Activated naive CD8-positive, alpha-beta T cell treated with anti-CD3 and anti-CD28 coated beads, Interleukin-2, amount 10 ng/mL, durations not matched to agents 7 days and 5 days (primary cell): ENCODE data around the gene RFX1. TPM values are rescaled to one million over a fixed set of nuclear protein-coding genes. Genes with fewer than 3 reads are reported as not detected.
A peak's percentile ranks its signal among the peaks of the same experiment; 100 is the strongest.

ENCODE experiments used
- ATAC-seq: fragments of 150-1000 bp; cut with Tn5 transposase; one replicate; pipeline ENCODE4 v1.10.0; 2021; ENCODE audit warnings: low read depth, moderate library complexity
- POLR2A ChIA-PET: fragments of 350-600 bp; sonication (Branson Sonifier 250); formaldehyde crosslinking; loops from one replicate; lab custom pipeline; 2021; ENCODE audit warnings: antibody characterized with exemption; lab: Charles Lee
- DNase-seq: peaks from one replicate; pipeline ENCODE4 v3.0.0; 2021
- H3K27ac Mint-ChIP-seq: one replicate; pipeline ENCODE4 v1.8.0; 2022; ENCODE audit warnings: mild to moderate bottlenecking, mixed read lengths
- H3K27me3 Mint-ChIP-seq: one replicate; pipeline ENCODE4 v1.8.0; 2022; ENCODE audit warnings: mild to moderate bottlenecking, moderate library complexity, mixed read lengths
- H3K36me3 Mint-ChIP-seq: one replicate; pipeline ENCODE4 v1.8.0; 2021; ENCODE audit warnings: mild to moderate bottlenecking, mixed read lengths
- H3K4me1 Mint-ChIP-seq: one replicate; pipeline ENCODE4 v1.8.0; 2021; ENCODE audit warnings: mixed read lengths
- H3K4me3 Mint-ChIP-seq: one replicate; pipeline ENCODE4 v1.8.0; 2022; ENCODE audit warnings: mild to moderate bottlenecking, moderate library complexity, mixed read lengths
- H3K9me3 Mint-ChIP-seq: one replicate; pipeline ENCODE4 v1.8.0; 2021; ENCODE audit warnings: mixed read lengths
- total RNA-seq, 2 experiments: library from RNA; stranded (reverse); gene quantifications; one replicate each; pipeline ENCODE4 v1.2.3, GENCODE V29; 2021

Gene RFX1
- total RNA-seq, 2 experiments from 2014 or later = 17.7 to 22.2 TPM

DNA sequence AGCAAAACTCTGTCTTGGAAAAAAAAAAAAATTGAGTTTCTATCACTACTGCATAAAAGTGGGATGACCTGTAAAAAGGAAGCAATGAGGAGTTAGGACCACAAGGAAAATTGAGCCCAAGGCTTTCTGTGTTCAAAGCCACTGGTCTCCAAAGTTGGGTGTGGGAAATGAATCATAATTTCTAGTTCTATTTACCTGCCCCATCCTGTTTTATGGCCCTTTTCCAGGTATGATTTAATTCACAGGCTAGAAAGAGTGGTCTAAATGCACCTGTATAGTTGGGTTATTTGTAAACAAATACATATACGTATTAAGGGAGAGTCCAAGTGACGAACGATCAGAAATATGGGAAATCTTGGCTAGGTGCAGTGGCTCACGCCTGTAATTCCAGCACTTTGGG lies 59.7 kb downstream of the RFX1 start:
- no peaks in the 10 kb centered on the region for H3K36me3 Mint-ChIP-seq
- no peaks in the 10 kb centered on the region for H3K4me1 Mint-ChIP-seq
- no peaks in the 10 kb centered on the region for H3K9me3 Mint-ChIP-seq
- DNase-seq (no peak), ATAC-seq (no peak)
- no peak overlapping the region for H3K27ac Mint-ChIP-seq
- POLR2A ChIA-PET = no interaction called here
- no peak overlapping the region for H3K4me3 Mint-ChIP-seq
- no peaks in the 10 kb centered on the region for H3K27me3 Mint-ChIP-seq

- no peak overlapping the region for H3K4me3 Mint-ChIP-seq
Measured at GRCh38 chr19:13942023-13942684, 64.0 kb downstream of the RFX1 start.

DNA sequence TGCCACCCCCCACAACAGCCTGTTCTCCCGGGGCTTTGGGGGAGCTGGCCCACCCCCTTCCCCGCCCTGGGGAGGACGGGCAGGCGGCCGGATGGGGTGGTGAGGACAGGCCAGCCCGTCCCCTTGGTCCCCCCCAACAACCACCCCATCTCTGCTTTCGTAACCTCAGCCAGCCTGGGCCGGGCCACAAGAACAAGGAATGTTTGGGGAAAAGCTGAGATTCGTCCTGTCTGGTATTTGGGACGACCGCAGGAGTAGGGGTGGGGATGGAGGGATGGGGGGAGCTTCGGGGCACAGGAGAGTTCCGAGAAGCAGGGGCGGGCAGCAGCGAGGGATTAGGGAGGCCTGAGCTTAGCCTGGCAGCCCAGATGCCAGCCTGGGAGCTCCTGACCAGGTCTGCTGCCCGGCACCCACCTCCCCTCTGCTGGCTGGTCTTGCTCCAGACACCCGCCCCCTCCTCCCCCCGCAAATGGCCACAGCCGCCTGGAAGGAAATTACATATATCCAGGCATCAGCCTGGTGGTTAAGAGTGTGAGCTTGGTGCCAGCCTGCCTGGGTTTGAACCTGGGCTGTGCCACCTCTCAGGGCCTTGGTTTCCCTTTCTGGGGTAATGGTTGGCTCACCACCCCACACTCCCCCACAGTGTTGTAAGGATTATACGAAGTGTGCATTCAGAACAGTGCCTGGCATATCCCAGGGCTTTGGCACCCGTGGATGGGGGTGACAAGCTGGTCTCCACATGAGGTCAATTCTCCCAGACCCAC lies 67.6 kb downstream of the RFX1 start, which contains the start of gene PODNL1:
Gene PODNL1 (minus strand): TSS at position 117 of the 764 bp plus-strand sequence. CDS start 236 bp downstream, outside the sequence.
- DNase-seq = no peak
- ATAC-seq = no peak
- Mint-ChIP-seq H3K9me3 (no peaks in the 10 kb centered on the region), H3K27me3 (peaks cover 11% of the 10 kb centered on the region), H3K4me3 (no peak within 1 kb of the TSS), H3K36me3 (peaks cover 2% of the 10 kb centered on the region), H3K27ac (no peak within 1 kb of the TSS), H3K4me1 (peaks cover 2% of the 10 kb centered on the region)
- POLR2A ChIA-PET = interaction anchor here (0.8 kb wide), 1 partner anchor 68 kb away, joined by 3 read pairs; no protein-coding TSS in a partner anchor

More at GRCh38 chr19:13942023-13942684, 64.0 kb downstream of the RFX1 start:
- POLR2A ChIA-PET = no interaction called here
- Mint-ChIP-seq H3K36me3 (peaks cover 2% of the 10 kb centered on the region), H3K9me3 (no peaks in the 10 kb centered on the region), H3K27ac (no peak overlapping the region), H3K4me1 (no peaks in the 10 kb centered on the region), H3K27me3 (peaks cover 11% of the 10 kb centered on the region)
- peak; percentile 30 for ATAC-seq
- no peak for DNase-seq

- DNase-seq = no peak
- Mint-ChIP-seq H3K27me3 (peaks cover 11% of the 10 kb centered on the region), H3K36me3 (peaks cover 2% of the 10 kb centered on the region), H3K27ac (no peak overlapping the region), H3K9me3 (no peaks in the 10 kb centered on the region), H3K4me1 (peaks cover 3% of the 10 kb centered on the region), H3K4me3 (no peak overlapping the region)
- POLR2A ChIA-PET = interaction anchor here (0.8 kb wide), 1 partner anchor 69 kb away, joined by 3 read pairs; no protein-coding TSS in a partner anchor
- no peak for ATAC-seq
Measured at GRCh38 chr19:13937479-13938300, 68.4 kb downstream of the RFX1 start.

DNA sequence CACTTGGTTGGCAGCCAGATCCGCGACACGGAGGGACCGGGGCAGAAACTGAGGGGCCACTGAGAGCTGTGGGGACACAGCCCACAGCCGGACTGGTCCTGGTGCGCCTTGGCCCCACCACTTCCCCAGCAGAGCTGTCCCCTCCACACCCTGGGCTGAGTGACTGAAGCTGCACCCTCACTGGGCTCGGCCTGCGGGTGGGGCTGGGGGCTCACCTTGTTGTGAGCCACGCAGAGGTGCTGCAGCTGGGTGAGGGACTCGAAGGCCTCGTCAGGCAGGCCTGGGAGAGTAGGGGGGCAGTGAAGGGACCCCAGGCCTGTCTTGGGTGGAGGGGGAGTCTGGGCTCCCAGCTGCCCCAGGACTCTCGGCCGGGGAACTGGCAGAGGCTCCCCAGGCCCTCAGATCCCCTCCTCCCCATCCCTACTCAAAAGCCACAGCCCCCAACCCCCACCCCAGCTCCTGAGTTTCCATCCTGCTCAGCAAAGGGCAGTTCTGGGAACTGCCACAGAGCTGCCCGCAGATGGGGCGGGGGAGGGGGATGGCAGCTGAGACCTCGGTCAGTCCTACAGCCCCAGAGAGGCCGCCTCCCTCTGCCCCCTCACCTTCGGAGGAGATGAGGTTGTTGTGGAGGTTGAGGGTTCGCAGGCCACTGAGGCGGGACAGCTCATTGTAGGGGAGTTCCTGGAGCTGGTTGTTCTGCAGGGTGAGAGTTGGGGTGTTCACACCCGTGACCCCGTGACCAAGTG lies 70.2 kb downstream of the RFX1 start:
- Mint-ChIP-seq H3K27ac (no peak overlapping the region), H3K9me3 (no peaks in the 10 kb centered on the region), H3K36me3 (peaks cover 2% of the 10 kb centered on the region), H3K4me3 (no peak overlapping the region), H3K4me1 (peaks cover 3% of the 10 kb centered on the region), H3K27me3 (peaks cover 11% of the 10 kb centered on the region)
- ATAC-seq (no peak), DNase-seq (no peak)
- POLR2A ChIA-PET = interaction anchor here (0.6 kb wide), 1 partner anchor 54 kb away, joined by 4 read pairs; no protein-coding TSS in a partner anchor

GRCh38 chr19:13934785-13935109 lies 71.4 kb downstream of the RFX1 start:
- POLR2A ChIA-PET = no interaction called here
- Mint-ChIP-seq H3K36me3 (peaks cover 2% of the 10 kb centered on the region), H3K4me1 (peaks cover 3% of the 10 kb centered on the region), H3K27me3 (peaks cover 11% of the 10 kb centered on the region), H3K4me3 (no peak overlapping the region), H3K27ac (no peak overlapping the region), H3K9me3 (no peaks in the 10 kb centered on the region)
- ATAC-seq (no peak), DNase-seq (no peak)

DNA sequence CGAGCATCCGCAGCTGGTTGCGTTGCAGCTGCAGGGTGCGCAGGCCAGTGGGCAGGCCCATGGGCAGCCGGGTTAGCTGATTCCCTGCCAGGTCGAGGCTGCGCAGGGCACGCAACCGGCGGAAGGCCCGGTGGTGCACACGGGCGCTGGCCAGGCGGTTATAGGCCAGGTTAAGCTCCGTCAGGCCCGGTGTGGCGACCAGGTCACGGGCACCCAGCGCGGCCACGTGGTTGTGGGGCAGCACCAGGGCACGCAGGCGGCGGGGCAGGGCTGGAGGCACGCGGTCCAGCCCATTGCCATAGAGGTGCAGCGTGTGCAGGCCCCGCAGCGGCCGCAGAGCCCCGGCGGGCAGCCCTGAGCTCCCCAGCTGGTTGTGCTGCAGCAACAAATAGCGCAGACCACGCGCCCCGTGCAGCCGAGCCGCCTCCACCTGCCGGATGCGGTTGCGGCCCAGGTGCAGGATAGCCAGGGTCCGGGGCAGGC lies 73.2 kb downstream of the RFX1 start:
- POLR2A ChIA-PET = interaction anchor here (0.6 to 1.4 kb wide), 3 partner anchors 30 to 491 kb away, joined by 3 to 4 read pairs (median 4); no protein-coding TSS in a partner anchor
- Mint-ChIP-seq H3K4me1 (peaks cover 3% of the 10 kb centered on the region), H3K4me3 (no peak overlapping the region), H3K36me3 (peaks cover 6% of the 10 kb centered on the region), H3K9me3 (no peaks in the 10 kb centered on the region), H3K27ac (no peak overlapping the region), H3K27me3 (peaks cover 4% of the 10 kb centered on the region)
- no peak for DNase-seq
- no peak for ATAC-seq

- Mint-ChIP-seq H3K27ac (no peak overlapping the region), H3K27me3 (no peaks in the 10 kb centered on the region), H3K36me3 (peaks cover 6% of the 10 kb centered on the region), H3K9me3 (no peaks in the 10 kb centered on the region), H3K4me3 (no peak overlapping the region), H3K4me1 (peaks cover 3% of the 10 kb centered on the region)
- ATAC-seq (no peak), DNase-seq (no peak)
- POLR2A ChIA-PET = interaction anchor here (0.6 kb wide), 3 partner anchors 29 to 491 kb away, joined by 3 to 4 read pairs (median 4); partner anchors contain the start of gene RFX1
Measured at GRCh38 chr19:13932149-13932637, 73.9 kb downstream of the RFX1 start.

GRCh38 chr19:13931391-13932148 lies 74.5 kb downstream of the RFX1 start:
- H3K27me3 Mint-ChIP-seq = no peaks in the 10 kb centered on the region
- peaks cover 7% of the 10 kb centered on the region for H3K36me3 Mint-ChIP-seq
- no peaks in the 10 kb centered on the region for H3K9me3 Mint-ChIP-seq
- no peak overlapping the region for H3K27ac Mint-ChIP-seq
- POLR2A ChIA-PET = interaction anchor here (0.5 to 0.6 kb wide), 2 partner anchors 75 to 116 kb away, joined by 3 read pairs; partner anchors contain the start of gene RFX1
- H3K4me1 Mint-ChIP-seq = peaks cover 3% of the 10 kb centered on the region
- H3K4me3 Mint-ChIP-seq = no peak overlapping the region
- ATAC-seq = no peak
- DNase-seq = no peak

- POLR2A ChIA-PET = no interaction called here
- ATAC-seq (no peak), DNase-seq (no peak)
- H3K4me3 Mint-ChIP-seq = no peak overlapping the region
- peaks cover 7% of the 10 kb centered on the region for H3K36me3 Mint-ChIP-seq
- no peaks in the 10 kb centered on the region for H3K27me3 Mint-ChIP-seq
- peaks cover 2% of the 10 kb centered on the region for H3K4me1 Mint-ChIP-seq
- H3K9me3 Mint-ChIP-seq = no peaks in the 10 kb centered on the region
- no peak overlapping the region for H3K27ac Mint-ChIP-seq
Measured at GRCh38 chr19:13930402-13930801, 75.7 kb downstream of the RFX1 start.

DNA sequence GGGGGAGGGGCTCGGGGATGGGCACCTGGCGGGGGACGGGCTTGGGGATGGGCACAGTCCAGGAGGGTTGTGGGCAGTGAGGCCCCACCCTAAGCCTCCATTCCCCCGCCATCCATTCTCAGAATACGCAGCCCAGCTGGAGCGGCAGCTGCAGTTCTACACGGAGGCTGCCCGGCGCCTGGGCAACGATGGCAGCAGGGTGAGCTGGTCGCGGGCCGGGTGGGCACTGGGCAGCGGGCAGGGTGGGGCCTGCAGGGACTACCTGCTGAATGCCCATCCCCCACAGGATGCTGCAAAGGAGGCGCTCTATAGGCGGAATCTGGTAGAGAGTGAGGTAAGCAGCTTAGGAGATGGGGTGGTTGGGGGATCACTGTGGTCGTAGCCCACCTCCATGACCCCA lies 76.2 kb downstream of the RFX1 start:
- peaks cover 7% of the 10 kb centered on the region for H3K36me3 Mint-ChIP-seq
- H3K4me1 Mint-ChIP-seq = peaks cover 2% of the 10 kb centered on the region
- no peaks in the 10 kb centered on the region for H3K9me3 Mint-ChIP-seq
- H3K27me3 Mint-ChIP-seq = no peaks in the 10 kb centered on the region
- no peak overlapping the region for H3K4me3 Mint-ChIP-seq
- ATAC-seq (no peak), DNase-seq (no peak)
- POLR2A ChIA-PET = no interaction called here
- H3K27ac Mint-ChIP-seq = no peak overlapping the region

DNA sequence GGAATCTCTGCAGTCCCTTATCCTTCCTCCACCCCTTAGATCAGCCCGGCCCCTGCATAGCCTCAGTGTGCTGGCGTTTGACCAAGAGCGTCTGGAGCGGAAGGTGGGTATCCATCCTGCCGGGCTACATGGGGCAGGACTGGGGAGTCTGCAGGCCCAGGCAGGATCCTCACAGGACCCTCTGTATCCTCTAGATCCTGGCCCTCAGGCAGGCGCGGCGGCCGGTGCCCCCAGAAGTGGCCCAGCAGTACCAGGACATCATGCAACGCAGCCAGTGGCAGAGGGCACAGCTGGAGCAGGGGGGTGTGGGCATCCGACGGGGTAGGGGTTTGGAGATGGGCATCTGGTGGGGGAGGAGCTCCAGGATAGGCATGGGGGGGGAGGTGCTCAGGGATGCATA lies 76.8 kb downstream of the RFX1 start:
- DNase-seq = no peak
- Mint-ChIP-seq H3K9me3 (no peaks in the 10 kb centered on the region), H3K27ac (no peak overlapping the region), H3K4me1 (peaks cover 2% of the 10 kb centered on the region), H3K36me3 (peaks cover 9% of the 10 kb centered on the region), H3K27me3 (no peaks in the 10 kb centered on the region), H3K4me3 (no peak overlapping the region)
- POLR2A ChIA-PET = no interaction called here
- no peak for ATAC-seq
